GM19455 (cell line): ENCODE measurements around the gene PRKCE.
"Not testable (repeated sequence)": the region's sequence is repeated elsewhere in the genome, so short reads cannot be mapped to it uniquely, and the experiment has no call there.

Source experiments
- ATAC-seq: cut with Tn5 transposase; IDR thresholded peaks from one replicate; pipeline ENCODE4 v1.9.1; 2021; ENCODE audit not compliant: unreplicated experiment

The PRKCE gene

DNA sequence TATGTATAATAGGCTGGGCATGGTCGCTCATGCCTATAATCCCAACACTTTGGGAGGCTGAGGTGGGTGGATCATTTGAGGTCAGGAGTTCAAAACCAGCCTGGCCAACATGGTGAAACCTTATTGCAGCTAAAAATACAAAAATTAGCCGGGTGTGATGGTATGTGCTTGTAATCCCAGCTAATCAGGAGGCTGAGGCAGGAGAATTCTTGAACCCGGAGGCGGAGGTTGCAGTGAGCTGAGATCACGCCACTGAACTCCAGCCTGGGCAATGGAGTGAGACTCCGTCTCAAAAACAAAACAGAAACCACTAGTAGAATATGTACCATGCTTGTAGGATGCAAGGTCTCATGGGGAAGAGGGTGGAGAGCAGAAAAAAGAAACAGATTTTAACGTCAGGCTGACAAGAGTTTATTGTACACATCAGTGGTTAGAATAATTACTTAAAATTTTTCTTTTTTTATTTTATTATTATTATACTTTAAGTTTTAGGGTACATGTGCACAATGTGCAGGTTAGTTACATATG, 44.1 kb downstream of the PRKCE start:
- not testable (repeated sequence) for ATAC-seq

DNA sequence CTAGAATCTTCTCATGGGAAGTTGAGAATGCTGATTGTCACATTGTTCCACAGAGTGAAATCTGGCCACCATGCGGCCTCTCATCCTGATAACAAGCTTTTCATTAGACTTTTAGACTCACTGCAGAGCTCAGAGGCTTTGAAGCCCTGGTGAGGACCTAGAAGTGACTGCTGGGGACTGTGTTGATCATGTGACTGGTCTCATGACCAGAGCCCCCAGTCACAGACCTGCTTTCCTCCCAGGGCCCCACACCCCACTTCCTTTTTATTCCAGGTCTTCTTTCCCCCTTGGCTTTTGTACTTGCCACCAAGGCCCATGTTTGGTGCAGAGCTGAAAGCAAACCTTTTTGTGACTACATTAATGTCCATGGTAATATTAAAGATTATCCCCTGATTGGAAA, 45.2 kb downstream of the PRKCE start:
- no peak for ATAC-seq

DNA sequence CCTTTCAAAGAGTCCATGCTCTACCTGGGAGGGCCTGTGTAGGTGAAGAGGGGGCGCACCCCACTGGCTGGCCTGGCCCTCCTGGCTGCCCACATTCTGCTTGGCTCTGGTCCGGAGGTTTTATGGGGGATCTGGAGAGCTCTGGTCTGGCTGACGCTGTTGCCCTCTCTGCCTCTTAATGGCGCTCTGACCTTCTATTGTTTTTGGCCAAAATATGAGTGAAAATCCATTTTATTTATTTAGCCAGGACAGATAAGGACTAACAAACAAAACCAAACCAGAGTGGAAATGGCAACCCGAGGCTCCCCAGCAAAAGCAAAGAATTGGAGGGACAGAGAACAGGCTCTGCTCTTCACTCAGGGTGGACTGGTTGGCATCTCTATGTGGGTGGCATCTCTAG, 45.7 kb downstream of the PRKCE start:
- no peak for ATAC-seq

DNA sequence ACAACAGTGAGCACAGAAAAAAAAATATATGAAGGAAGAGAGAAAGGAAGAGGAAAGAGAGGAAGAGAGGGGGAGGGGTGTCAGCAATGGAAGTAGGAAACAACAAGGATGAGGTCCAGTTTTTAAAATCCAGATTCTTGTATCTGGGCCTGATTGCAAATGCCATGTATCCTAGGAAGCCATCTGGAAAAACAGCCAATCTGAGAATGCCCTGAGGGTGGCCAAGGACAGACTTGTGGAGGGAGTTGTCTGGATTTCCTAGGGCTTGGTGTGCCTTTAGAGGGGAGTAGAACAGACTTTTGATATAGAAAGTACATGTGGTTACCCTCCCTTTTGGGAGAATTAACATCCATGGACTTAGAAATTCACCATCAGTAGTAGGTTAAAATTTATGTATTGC, 47.1 kb downstream of the PRKCE start:
- no peak for ATAC-seq

DNA sequence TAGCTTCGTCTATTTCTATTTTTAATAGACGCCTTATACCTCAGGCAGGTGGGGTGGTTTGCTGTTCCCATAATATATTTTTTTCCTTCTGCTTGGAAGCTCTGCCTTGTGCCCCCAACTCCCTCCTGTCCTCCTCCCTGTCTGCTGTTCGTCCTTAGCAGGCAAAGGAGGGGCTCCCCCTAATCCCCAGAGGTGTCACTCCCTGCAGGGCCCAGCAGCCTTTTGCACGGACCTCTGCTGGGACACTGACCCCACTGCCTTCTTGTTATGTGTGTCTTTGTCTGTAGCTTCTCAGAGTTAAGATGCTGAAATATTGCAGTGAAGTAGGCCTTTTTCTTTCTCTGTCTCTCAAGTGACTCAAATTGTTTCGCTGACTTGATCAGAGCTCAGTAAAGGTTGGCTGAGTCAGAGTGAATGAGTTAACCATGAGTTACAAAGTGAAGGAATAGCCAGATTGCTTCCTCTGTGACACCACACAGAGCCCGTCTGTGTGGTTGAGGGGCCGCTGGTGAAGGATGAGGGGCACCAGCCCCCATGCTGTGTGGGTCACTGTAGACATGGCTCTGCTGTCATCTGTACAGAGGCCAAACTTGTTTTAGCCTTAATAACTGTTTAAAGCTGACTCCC, 47.7 kb downstream of the PRKCE start:
- ATAC-seq: no peak

DNA sequence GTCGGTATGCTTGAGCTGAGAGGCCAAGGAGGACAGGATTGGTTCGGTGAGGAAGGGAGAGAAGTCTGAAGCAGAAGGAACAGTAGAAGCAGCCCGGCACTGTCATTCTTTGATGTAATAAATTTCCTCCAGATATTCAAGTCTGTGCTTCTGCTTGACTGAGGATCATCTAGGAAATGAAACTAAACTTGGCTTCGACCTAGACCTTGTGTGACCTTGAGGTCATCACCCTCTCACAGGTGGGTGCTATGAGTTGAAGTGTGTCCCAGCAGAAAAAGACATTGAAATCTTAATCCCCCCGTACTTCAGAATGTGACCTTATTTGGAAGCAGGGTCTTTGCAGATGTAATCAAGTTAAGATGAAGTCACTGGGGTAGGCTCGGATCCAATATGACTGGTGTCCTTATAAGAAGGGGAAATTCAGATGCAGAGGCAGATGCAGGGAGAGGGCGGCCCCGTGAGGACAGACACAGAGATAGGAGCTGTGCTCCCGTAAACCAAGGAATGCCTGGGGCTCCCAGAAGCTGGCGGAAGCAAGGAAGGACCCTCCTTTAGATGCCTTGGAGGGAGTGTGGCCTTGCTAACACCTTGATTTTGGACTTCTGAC, 49.0 kb downstream of the PRKCE start:
- no peak for ATAC-seq

DNA sequence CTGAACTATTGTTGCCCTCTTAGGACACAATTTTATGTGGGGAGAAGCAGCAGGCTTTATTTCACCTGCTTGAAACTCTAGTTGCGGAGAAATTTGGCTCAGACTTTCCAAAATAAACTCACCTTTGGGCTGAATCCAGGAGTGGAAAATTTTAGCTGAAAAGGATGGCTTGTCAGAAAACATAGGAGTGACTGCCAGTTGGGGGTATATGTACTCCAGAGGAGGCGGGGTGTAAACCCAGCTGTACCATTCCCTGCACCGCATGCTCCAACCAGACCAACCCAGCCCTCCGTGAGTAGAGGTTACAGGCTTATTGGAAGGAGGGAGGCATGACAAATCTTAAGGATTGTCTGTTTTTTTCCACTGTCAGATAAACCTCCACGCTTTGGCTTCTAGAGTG, 53.8 kb downstream of the PRKCE start:
- no peak for ATAC-seq

DNA sequence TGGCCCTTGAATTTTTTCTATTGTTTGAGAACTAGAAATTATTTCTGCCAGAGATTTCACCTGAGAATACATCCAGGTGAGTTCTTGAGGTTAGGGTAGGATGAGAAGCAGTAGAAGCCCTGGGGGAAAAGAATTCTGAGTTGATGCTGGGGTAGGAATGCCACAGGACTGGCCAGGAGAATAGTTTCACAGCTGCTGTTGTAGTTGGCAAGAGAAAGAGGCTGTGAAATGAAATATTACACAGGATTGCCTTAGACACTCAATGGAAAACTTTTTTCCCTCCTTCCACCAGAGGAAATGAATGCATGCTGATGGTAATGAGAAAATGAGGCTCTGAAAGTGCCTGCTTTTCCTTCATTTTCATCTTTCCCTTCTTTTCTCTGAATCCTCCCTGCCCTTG, 54.6 kb downstream of the PRKCE start:
- no peak for ATAC-seq

DNA sequence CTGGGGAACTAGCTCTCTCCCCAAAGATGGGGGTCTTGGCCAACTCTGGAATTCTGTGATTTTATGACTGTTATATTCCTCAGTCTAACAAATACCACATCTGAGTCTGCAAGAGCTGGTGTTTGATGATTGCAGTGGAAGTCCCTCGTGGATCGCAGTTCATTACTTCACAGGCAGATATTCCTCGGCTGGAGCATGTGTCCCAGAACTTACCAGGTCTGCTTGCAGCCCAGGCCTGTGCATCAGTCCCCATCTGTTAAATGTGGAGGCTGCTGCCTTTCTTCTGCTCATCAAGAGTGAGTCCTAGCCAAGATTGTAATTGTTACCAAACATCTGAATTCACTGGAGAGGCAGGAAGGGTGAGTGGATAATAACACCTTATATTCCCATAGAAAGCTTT, 55.5 kb downstream of the PRKCE start:
- ATAC-seq: no peak

DNA sequence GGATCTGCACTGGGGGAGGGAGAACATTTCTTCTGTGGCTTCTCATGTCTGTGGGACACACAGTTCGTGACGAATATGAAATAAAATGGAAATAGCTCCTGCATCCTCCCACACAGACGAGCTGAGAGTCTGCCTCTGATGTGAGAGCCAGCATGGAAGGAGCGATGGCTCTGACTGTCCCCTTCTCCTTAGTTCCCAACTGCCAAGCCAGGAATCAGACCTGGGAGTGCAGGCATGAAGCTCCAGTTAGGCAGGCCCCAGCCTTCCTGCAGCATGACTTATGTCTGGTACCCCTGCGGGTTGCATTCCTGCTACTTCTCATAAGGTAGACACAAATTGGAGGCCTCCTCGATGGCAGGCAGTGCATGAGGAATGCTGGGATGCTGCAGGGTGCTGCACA, 56.2 kb downstream of the PRKCE start:
- ATAC-seq: no peak

DNA sequence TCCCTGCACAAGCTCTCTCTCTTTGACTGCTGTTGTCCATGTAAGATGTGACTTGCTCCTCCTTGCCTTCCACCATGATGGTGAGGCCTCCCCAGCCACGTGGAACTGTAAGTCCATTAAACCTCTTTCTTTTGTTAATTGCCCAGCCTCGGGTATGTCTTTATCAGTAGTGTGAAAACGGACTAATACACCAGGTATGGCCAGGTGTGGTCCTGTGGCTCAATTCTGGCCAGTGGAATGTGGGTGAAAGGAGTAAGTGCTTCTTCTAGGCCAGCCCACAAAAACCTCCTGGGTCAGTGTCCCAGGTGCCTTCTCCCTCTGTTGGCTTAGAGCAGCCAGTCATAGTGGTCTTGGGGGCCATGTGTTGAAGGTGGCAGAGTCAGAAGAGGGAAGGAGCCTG, 57.0 kb downstream of the PRKCE start:
- no peak for ATAC-seq

DNA sequence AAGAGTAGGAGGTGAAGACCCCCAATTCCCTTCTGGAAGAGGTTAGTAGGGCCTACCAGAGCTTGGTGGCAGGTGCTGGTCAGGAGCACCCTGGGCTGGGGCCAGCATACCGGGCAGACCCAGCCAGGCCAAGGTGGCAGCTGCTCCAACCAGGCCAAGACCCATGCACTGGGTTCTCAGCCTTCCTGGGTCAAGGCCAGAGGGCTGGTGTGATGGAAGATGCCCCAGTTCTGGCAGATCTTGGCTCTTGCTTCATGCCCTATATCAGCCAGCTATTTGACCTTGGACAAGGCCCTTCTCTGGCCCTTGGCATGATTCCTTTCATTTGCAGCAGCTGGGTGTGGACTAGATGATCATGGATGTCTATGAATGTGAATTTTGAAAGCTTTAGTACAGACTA, 57.7 kb downstream of the PRKCE start:
- no peak for ATAC-seq

DNA sequence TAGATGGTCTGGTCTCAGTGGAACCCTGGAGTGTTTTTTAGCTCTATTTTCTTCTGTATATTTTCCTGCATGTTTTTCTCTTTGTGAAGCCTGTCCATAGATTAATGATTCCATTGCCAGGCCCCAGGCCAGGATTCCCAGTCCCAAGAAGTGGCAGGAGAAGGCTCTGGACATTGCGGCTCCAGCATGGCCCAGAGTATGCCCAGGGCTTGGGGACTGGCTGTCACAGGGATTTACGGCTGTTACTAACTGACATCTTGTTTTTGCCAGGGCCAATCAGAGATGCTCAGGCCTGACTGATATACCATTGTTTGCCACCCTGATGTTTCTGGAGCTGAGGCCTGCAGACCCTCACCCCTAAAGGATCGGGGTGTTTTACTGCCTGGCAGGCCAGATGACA, 59.0 kb downstream of the PRKCE start:
- ATAC-seq: no peak

DNA sequence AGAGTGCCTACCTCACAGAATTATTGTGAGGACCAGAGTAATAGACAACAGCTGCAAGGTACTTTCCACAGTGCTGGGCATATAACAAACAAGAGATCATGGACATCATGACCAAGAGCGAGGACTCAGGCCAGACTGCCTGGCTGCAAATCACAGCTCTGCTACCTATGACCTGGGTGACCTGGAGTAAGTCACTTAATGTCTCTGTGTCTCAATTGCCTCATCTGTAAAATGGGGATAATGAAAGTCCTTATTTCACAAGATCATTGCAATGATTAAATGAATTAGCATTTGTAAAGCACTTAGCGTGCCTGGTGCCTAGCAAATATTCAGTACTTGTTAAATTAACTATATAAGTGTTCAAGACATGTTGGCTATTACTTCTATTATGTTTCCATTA, 59.7 kb downstream of the PRKCE start:
- ATAC-seq: no peak

DNA sequence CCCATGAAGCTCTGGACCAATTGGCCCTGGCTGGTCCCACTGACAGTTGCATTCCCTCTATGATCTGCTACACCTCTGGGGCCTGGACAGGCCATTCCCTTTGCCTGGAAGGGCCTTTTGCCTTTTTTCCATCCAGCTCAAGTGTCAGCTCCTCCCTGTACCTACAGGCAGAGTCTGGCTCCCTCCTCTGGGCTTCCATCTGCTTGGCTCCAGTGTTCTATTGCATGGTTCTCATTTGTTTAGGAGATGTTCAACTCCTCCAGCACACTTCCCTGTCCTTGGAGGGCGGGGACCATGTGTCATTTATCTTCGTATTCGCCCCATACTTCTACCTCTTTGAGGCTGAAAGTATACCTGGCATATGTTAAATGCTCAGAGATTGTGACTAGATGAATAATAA, 61.1 kb downstream of the PRKCE start:
- no peak for ATAC-seq

DNA sequence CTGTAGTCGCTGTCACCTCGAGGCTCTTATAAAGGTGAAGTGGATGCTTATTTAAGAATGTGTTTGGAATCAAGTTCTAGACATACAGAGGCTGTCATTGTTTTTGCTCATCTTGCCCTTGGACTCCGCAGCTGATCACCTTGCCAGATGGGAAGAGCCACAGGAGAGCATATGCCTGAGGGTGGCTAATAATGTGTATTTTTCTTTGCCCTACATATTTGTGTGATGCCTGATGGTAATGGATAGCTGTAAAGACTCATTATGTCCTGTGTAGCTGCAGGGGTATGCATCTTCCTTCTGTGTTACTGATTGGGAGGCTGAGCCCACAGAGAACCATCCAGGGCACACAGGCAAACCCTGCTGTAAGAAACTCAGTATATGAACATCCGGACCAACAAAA, 61.7 kb downstream of the PRKCE start:
- no peak for ATAC-seq

DNA sequence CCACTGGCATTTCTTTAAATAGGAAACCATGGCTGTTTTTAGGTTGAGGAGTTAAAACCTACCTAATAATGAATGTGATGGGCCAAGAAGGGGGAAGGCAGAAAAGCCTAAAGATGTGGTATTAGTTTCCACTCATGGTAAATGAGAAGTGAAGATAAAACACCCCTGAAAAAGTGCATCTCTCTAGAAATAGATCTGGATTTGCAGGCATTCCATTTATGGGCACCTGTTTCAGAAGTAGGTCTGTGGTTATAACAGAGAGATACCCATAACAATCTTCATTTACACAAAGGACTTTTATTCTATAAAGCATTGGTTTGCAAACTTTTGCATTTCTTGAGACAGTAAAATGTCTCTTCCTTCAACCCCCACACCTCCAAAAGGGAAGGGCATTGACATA, 62.1 kb downstream of the PRKCE start:
- ATAC-seq: no peak

DNA sequence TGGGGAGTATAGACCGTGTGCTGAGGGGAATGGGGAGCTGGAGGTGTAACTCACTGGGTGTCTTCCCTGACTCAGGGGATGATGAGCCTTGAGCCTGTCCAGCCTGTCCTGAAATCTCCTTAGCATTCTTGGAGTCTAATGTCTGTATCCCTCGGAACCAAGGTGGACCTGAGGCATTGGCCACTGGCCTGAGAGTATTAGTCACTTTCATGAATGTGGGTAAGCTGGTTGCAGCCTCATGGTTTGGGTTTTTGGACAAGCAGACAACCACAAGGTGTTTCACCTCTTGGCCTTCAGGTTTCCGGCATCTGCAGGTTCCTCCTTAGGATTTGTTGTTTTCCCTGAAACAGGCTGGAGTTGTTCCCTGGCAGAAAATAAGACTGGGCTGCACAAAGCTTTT, 63.2 kb downstream of the PRKCE start:
- ATAC-seq: no peak

DNA sequence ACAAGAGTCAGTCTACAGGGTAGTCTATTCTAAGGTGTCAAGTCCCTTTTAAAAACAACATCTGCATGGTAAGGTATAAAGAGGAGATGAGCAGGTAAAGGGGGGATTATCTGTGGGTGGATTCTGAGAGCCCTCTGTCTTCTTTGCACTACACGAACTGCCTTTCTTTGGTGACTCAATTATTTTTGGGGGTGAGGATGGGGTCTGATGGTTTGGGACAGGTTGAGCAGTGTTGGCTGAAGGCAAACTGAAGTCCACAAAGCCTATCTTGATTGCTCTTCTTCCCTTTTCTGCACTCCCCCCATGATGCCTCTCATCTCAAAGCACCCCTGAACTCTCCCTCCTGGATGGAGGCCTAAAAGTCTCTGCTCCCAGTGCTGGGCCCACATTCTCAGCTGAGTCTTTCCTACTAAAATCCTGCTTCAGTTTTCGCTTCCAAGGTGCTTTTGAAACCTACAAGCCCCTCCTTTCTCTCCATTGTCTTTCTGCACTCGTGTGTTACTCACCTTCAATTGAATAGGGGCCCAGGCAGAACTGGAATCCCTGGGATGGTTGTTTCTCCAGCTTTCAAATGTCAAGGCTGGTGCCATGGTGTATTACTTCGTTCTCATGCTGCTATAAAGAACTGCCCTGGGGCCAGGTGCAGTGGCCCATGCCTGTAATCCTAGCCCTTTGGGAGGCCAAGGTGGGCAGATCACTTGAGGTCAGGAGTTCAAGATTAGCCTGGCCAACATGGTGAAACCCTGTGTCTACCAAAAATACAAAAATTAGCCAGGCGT, 64.3 kb downstream of the PRKCE start:
- no peak for ATAC-seq

DNA sequence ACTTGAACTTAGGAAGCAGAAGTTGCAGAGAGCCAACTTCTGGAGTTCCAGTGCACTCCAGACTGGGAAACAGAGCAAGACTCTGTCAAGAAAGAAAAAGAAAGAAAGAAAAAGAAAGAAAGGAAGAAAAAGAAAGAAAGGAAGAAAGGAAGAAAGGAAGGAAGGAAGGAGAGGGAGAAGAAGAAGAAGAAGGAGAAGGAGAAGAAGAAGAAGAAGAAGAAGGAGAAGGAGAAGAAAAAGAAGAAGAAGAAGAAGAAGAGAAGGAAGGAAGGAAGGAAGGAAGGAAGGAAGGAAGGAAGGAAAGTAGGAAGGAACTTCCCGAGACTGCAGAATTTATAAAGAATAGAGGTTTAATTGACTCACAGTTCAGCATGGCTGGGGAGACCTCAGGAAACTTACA, 65.0 kb downstream of the PRKCE start:
- not testable (repeated sequence) for ATAC-seq

DNA sequence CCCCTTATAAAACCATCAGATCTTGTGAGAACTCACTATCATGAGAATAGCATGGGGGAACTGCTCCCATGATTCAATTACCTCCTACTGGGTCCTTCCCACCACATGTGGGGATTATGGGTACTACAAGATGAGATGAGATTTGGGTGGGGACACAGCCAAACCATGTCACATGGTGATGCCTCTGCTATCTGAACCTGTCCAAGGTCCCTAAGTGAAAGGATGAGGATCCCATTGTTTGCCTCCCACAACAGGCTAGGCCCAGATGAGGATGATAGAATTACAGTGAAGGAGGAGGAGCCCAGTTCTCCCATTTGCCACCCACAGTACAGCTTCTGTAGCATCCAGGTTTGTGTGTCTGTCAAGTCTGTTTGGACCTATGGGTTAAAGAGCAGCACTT, 65.4 kb downstream of the PRKCE start:
- ATAC-seq: no peak

DNA sequence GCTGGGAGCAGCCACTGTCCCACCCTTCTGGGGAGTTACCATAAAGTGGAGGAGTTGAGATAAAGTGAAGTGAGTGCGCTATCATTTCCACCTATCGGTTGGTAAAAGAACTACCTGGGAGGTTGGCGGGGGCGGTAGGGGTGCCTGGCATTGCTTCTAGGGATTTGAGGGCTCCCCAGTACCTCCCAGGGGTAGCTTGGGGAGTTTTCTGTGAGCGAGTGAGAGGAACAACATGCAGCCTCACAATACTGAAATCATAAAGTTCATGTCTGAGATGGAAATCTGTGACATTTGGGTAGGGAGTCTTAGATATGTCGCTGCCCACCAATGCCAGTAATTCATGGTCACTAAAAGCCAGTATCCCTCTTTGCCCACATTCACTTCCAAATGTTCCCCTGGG, 68.7 kb downstream of the PRKCE start:
- ATAC-seq: no peak
